Hindlimb muscle (tissue), 1 donor: ENCODE results near the gene GUCA2A. TPM values are rescaled to one million over a fixed set of nuclear protein-coding genes. Genes with fewer than 3 reads are reported as not detected.
"Not testable (repeated sequence)": the region's sequence is repeated elsewhere in the genome, so short reads cannot be mapped to it uniquely, and the experiment has no call there.

Source experiments
- DNase-seq: peaks from one replicate; pipeline ENCODE4 v3.0.0-alpha.2; 2013
- polyA plus RNA-seq: library from polyadenylated mRNA; unstranded; fragments of 120-200 nt; gene quantifications from one replicate; pipeline ENCODE4 v1.2.1, GENCODE V29; 2013; ENCODE audit not compliant: insufficient read length

GUCA2A gene, protein sequence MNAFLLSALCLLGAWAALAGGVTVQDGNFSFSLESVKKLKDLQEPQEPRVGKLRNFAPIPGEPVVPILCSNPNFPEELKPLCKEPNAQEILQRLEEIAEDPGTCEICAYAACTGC
- not detected for polyA plus RNA-seq

DNA sequence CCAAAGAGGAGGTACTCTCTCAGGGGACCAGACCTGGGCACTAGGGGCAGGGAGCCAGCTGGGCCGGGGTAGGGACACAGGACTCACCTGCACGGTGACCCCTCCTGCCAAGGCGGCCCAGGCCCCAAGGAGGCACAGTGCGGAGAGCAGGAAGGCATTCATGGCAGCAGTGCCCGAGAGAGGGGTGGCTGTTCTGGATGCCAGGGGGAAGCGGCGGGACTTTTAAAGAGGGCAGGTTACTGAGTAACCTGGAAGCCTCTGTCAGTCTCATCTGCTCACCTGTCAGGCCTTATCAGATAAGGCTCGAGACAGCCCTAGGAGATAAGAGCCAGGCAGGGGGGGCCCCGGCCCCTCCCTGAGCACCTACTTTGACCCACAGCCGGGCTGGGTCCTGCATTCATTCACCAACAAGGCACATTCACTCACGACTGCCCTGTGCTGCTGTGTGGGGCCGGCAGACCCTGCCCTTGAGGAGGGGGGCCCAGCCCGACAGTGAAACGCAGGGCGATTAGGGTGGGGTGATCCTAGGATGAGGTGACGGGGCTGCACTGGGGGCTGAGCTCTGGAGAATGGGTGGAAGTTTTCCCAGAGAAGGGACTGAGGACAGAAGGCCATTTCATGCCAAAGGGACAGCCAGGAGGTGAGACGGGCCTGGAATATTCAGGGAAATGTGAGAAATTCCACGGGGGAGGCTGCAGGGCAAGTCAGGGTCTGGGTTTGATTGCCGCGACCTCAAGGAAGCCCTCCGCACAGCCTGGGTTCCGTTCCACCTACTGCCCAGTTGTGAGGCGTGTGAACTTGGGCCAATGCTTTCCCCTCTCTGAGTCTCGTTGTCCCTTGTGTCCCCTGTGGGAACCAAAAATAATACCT, at the start of gene GUCA2A:
Gene GUCA2A (minus strand): TSS at position 195 of the 870 bp plus-strand sequence. CDS start 33 bp downstream, at position 162.
- no peak for DNase-seq

DNA sequence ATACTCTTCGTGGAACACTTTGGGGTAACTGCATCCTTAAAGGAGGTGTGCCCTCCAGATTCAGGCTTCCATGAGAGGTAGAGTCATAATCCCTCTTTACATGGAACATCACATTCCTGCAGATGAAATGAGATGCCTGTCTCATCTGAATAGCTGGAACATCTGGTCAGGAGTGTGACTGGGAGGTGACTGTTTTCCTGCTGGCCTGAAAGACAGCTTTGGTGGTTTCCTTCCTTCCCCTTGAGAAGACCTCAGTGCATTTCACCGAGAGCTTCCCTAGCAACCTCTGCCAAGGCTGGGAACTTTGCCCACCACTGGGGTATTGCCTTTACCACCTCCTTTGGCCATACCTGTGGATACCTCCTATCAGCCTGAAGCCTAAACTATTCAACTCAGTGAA, 46.7 kb upstream of the GUCA2A start:
- DNase-seq = no peak

GRCh38 chr1:42210421-42211133, 46.0 kb upstream of the GUCA2A start:
- no peak for DNase-seq

DNA sequence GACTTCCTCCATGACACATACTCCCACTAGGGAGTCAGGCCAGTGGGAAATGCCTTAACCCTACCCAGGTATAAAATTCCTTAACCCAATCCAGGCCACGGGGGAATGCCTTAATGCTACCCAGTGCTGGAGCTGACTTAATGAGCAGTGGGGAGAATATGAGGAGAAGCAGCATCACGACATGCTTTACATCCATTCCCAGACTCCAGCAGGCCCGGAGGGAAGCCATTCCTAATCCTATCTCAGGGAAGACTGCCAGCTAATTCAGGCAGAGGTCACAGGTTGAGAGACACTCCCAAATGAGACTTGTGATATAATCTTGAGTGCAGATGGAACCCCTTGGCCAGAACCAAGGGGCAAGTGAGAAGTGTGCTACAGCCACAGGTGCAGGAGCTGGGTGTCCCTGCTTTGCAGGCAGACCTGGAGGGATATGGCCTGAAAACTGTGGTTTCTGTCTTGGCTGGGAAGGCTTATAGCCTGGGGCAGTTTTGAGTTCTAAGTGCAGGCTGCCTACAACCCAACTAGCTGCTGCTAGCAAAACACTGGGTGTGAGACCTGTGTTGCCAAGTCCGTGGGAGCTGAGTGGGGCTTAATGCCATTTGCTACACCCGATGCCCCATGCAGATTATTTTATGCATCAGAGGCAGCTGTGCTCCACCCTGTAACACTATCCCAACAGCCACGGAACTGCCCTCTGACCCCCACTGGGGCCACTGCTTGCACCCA, 45.1 kb upstream of the GUCA2A start:
- DNase-seq = no peak

DNA sequence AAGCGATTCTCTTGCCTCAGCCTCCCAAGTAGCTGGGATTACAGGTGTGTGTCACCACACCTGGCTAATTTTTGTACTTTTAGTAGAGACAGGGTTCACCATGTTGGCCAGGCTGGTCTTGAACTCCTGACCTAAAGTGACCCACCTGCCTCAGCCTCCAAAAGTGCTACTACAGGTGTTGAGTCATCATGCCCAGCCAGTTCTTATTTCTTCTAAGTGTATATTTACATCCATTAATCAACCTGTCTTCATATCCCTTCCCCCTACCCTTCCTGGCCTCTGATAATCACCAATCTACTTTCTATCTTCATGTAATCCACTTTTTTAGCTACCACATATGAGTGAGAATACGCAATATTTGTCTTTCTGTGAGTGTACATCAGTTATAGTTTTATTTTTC, 42.4 kb upstream of the GUCA2A start:
- DNase-seq = not testable (repeated sequence)

- no peak for DNase-seq
Observed at GRCh38 chr1:42206164-42206563, 41.6 kb upstream of the GUCA2A start.

- no peak for DNase-seq
Observed at GRCh38 chr1:42201986-42202385, 37.4 kb upstream of the GUCA2A start.

DNA sequence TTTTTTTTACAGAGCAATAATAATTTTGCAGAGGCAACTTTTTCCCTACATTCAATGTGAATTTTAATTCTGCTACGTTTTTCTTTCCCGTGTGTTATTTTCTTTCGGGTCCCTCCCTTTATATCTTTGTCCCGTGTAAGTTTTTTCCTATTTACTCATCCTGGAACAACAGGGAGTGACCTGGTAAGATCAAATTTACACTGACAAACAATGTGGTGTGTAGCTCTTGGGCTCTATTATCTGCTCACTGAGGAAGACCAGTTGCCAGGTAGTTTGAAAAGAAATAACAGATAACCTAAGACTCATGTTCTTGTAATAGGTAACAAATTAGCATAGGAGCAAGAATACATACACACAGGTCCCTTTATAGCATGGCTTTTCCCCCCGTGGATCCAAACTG, 33.7 kb upstream of the GUCA2A start:
- no peak for DNase-seq

GRCh38 chr1:42195841-42196240, 31.3 kb upstream of the GUCA2A start:
- DNase-seq = no peak

- DNase-seq = no peak
Observed at GRCh38 chr1:42192106-42192505, 27.6 kb upstream of the GUCA2A start.

GRCh38 chr1:42191319-42191718, 26.8 kb upstream of the GUCA2A start:
- DNase-seq = no peak

GRCh38 chr1:42189931-42190853, 25.6 kb upstream of the GUCA2A start:
- DNase-seq = no peak

- no peak for DNase-seq
Observed at GRCh38 chr1:42186152-42186551, 21.6 kb upstream of the GUCA2A start.

GRCh38 chr1:42184616-42185015, 20.1 kb upstream of the GUCA2A start:
- DNase-seq = no peak

DNA sequence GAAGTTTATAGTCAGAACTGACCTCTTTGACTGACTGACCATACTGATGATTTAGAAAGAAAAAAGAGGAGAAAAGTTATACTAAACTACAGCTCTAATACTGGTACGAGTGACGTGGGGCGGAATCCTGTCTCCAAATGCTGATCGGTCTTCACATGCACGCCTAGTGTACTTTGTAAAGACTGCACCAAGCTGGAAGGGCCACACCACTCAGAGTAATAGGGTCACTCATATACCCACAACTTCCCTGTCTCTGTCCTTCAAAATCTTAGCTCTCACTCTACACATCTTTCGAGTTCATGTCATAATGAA, 19.4 kb upstream of the GUCA2A start:
- DNase-seq = no peak

- no peak for DNase-seq
Observed at GRCh38 chr1:42183210-42183956, 18.8 kb upstream of the GUCA2A start.

DNA sequence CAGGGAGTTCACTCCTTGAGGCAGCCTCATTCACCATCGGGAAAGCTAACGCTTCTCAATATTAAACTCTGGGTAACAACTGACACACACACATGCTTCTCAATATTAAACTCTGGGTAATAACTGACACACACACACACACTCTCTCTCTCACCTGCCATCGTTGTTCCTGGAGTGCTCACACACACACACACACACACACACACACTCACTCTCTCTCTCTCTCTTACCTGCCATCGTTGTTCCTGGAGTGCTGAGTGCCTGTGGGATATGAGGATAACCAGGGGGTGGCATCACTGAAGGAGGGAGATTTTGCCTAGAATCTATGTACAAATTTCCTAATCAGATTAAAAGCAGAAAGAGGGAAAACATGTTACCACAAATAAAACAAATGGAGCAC, 17.1 kb upstream of the GUCA2A start:
- DNase-seq = no peak

GRCh38 chr1:42179900-42180329, 15.4 kb upstream of the GUCA2A start:
- DNase-seq = no peak

DNA sequence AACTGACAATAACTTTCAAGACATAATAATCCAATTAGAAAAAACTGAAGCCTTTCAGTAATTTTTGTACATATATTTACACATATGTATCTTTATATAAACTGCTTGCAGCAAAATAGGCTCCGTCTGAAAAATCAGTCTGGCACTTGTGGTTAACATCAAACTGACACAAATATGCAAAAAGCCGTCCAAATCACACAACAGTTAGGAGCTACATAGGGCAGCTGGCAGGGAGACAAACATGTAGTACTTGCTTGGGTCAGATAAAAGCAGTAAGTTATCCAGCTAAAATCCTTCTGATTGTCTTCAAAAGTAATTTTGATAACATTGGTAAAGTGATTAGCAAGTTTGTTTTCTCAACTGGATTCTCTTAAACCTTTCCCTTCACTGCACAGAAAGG, 14.7 kb upstream of the GUCA2A start:
- no peak for DNase-seq

DNA sequence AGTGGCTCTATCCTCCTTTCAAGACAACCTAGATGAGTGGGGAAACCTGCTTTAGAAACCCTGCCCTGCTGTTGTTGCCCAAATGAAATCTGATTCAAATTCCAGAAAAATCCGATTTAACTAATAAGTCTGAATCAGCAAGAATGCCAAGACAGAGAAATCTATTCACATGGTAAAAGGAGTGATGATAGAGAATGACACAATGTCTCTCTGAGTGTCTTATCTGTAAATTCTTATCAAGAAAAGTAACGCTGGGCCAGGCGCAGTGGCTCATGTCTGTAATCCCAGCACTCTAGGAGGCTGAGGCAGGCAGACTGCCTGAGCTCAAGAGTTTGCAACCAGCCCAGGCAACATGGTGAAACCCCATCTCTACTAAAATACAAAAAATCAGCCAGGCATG, 13.7 kb upstream of the GUCA2A start:
- DNase-seq = no peak

DNA sequence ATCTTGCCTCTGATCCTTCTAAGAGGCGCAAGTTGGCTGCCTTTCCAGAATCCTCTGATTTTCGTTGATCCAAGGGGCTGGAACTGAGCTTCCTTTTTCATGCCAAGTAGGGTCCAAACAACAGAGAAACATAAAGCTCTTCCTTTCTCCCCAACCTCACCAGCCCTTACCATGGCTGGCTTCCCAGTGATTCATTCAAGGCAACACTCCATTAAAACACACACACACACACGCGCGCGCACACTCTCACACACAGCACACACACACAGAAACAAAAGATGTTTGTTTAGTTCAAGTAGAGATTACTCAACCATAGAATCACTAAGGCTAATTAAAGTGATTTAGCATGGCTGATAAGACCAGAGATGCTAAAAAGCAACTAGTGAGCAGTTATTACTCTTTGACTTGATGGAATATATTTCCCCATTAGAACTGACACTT, 13.0 kb upstream of the GUCA2A start:
- DNase-seq = no peak
